Hypothalamus (tissue), 51 donors: ENCODE data around the gene PAIP2.
"Not testable (repeated sequence)": the region's sequence is repeated elsewhere in the genome, so short reads cannot be mapped to it uniquely, and the experiment has no call there.

Experiments used
- DNase-seq, 51 donors: peaks; one replicate each; lab custom pipeline; 2025; lab: John Stamatoyannopoulos, UW

The PAIP2 gene

GRCh38 chr5:139377226-139377625 lies 35.6 kb downstream of the PAIP2 start:
- DNase-seq: no peak

GRCh38 chr5:139378101-139378825 lies 36.6 kb downstream of the PAIP2 start:
- no peak for DNase-seq

GRCh38 chr5:139378941-139379361 lies 37.3 kb downstream of the PAIP2 start:
- no peak for DNase-seq

- DNase-seq: no peak
Observed at GRCh38 chr5:139379626-139380449, 38.2 kb downstream of the PAIP2 start.

- no peak for DNase-seq
Observed at GRCh38 chr5:139381837-139382761, 40.4 kb downstream of the PAIP2 start.

GRCh38 chr5:139382807-139383206 lies 41.2 kb downstream of the PAIP2 start:
- DNase-seq: no peak

- DNase-seq: no peak
Observed at GRCh38 chr5:139383275-139383992, 41.8 kb downstream of the PAIP2 start, which contains the start of gene SLC23A1. Gene SLC23A1 (minus strand): TSS chr5:139383297. CDS start chr5:139383253, 44 bp downstream.

GRCh38 chr5:139383993-139384590 lies 42.4 kb downstream of the PAIP2 start:
- no peak for DNase-seq

GRCh38 chr5:139384591-139385051 lies 43.0 kb downstream of the PAIP2 start:
- DNase-seq: no peak

GRCh38 chr5:139385061-139386049 lies 43.7 kb downstream of the PAIP2 start:
- no peak for DNase-seq

- DNase-seq: no peak
Observed at GRCh38 chr5:139386050-139386438, 44.4 kb downstream of the PAIP2 start.

GRCh38 chr5:139386956-139387355 lies 45.3 kb downstream of the PAIP2 start:
- DNase-seq: not testable (repeated sequence)

- no peak for DNase-seq
Observed at GRCh38 chr5:139387611-139388197, 46.0 kb downstream of the PAIP2 start.

- DNase-seq: no peak
Observed at GRCh38 chr5:139388198-139388821, 46.7 kb downstream of the PAIP2 start.

- DNase-seq: no peak
Observed at GRCh38 chr5:139389701-139390638, 48.3 kb downstream of the PAIP2 start, which contains the start of gene MZB1. Gene MZB1 (minus strand): TSS chr5:139389913. CDS start chr5:139389856, 57 bp downstream.
